H1 (cell line): ENCODE results near the gene RGS9BP.

Experiments used
- ASH2L ChIP-seq: fragments of 200-600, 300-600 bp; sonication (generic); IDR thresholded peaks from one replicate; pipeline ENCODE4 v1.7.1; 2017; ENCODE audit warnings: low read length
- CEBPB ChIP-seq: IDR thresholded peaks from 2 replicates; pipeline ENCODE4 v1.6.1; 2012; ENCODE audit warnings: low read depth, low read length

DNA sequence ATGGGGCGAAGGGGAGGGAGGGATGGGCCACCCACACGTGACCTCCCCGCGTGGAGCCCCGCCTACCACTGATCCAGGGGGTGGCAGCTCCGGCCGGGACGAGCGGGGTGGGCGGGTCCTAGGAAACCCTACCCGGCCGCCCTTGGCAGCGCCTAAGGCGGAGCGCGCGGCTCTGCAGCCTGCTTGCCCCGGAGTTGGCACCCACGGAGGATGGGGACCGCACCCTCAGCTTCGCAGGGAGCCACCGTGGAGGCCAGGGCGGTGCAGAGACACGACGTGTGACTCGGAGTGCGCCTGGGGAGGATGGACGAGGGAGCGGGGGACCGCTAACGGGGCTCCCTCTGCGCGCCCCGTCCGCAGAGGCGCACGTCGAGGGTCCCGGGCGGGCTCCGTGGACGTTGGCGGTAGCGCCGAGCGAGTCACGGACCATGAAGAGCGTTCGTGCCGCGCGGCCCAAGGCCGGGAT lies at the start of gene RGS9BP:
- TF ChIP-seq ASH2L (no peak), CEBPB (no peak)
